Measurements from ENCODE around the gene GRWD1.

Gene GRWD1

DNA sequence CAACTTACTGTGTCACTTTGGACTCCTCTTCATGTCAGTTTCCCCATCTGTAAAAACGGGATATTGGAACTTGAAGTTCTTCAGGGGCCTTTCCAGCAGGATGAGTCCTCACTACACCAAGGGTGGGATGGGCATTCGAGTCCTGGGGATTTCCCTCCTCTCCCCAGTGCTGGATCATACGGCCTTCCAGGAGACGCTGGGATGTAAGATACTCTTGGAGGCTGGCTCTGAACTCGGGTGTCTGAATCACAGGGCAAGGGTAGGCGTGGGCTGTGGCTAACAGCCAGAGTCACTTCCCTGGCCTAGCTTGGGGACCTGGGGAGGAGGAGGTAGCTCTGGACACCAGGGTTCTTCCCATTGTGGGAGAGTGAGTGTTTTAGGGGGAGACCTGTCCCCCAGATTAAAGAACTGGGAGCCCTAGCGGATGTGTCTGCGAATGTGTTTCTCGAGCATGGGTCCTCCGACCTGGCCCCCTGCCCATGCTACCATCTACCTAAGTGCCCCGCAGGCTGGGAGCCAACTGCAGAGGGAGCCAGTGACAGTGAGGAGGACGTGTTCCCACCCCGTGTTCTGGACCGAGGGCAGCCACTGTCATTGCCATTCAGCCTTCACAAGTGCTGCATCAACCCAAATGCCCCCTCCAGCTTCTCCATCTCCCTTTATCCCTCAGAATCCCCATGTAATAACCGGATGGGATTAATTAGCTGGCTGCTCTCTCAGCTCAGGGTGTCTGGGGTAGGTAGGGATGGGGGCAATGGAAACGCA lies 21.0 kb downstream of the GRWD1 start:
- H3K9ac ChIP-seq: no peak overlapping the region

DNA sequence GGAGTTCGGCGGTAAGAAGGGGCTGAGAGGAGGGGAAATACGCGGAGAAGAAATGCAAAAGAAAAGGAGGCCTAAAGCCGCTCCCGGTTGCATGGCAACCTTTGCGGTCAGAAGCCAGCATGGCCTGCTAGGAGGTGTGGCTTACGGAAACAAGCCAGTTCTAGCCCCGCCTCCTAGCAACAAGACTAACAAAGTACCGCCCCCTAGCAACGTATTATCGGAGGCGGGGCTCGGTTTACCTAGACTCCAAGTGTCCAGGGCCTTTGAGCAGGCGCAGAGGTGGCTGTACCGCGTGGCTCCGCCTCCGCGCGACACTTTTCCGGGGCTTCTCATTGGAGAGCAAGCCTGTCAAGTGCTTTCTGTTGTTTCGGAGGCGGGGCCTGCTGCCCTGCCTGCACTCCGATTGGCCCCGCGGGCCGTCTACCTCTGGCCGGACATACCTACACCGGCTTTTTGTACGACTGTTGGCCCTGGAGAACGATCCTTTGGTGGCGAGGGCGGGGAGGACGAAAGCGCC lies 23.0 kb downstream of the GRWD1 start:
- H3K4me3 ChIP-seq (ENCODE audit: low read depth, low read length): peak overlapping the region; percentile 98
- H3K36me3 ChIP-seq (ENCODE audit: control insufficient read depth, insufficient read depth, low read length): no peaks in the 10 kb centered on the region
- peak overlapping the region; percentile 97 for H3K27ac ChIP-seq
- H3K4me2 ChIP-seq (ENCODE audit: low read length): peak overlapping the region; percentile 96
- H2AFZ ChIP-seq: peak overlapping the region; percentile 91
- H3K4me1 ChIP-seq: peaks cover 8% of the 10 kb centered on the region
- TF ChIP-seq, protein P1, sequence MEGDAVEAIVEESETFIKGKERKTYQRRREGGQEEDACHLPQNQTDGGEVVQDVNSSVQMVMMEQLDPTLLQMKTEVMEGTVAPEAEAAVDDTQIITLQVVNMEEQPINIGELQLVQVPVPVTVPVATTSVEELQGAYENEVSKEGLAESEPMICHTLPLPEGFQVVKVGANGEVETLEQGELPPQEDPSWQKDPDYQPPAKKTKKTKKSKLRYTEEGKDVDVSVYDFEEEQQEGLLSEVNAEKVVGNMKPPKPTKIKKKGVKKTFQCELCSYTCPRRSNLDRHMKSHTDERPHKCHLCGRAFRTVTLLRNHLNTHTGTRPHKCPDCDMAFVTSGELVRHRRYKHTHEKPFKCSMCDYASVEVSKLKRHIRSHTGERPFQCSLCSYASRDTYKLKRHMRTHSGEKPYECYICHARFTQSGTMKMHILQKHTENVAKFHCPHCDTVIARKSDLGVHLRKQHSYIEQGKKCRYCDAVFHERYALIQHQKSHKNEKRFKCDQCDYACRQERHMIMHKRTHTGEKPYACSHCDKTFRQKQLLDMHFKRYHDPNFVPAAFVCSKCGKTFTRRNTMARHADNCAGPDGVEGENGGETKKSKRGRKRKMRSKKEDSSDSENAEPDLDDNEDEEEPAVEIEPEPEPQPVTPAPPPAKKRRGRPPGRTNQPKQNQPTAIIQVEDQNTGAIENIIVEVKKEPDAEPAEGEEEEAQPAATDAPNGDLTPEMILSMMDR (IDR thresholded peaks at IDR 0.05): no peak
- no peaks in the 10 kb centered on the region for H3K27me3 ChIP-seq (ENCODE audit: control insufficient read depth, insufficient read depth, low read length)
- no peaks in the 10 kb centered on the region for H3K9me3 ChIP-seq (ENCODE audit: control insufficient read depth, low read length)
- H3K9ac ChIP-seq: no peak overlapping the region
- H3K79me2 ChIP-seq: peaks cover 7% of the 10 kb centered on the region

More for the DNA sequence above, 21.0 kb downstream of the GRWD1 start:
- Histone ChIP-seq H3K9me3 (ENCODE audit: control insufficient read depth, low read length) (no peaks in the 10 kb centered on the region), H2AFZ (no peak overlapping the region), H3K4me1 (no peaks in the 10 kb centered on the region), H3K4me3 (ENCODE audit: low read depth, low read length) (no peak overlapping the region), H3K4me2 (ENCODE audit: low read length) (no peak overlapping the region), H3K36me3 (ENCODE audit: control insufficient read depth, insufficient read depth, low read length) (no peaks in the 10 kb centered on the region), H3K27me3 (ENCODE audit: control insufficient read depth, insufficient read depth, low read length) (no peaks in the 10 kb centered on the region), H3K79me2 (peaks cover 7% of the 10 kb centered on the region), H3K27ac (no peak overlapping the region)
- TF ChIP-seq, protein P1 (IDR thresholded peaks at IDR 0.05): no peak

DNA sequence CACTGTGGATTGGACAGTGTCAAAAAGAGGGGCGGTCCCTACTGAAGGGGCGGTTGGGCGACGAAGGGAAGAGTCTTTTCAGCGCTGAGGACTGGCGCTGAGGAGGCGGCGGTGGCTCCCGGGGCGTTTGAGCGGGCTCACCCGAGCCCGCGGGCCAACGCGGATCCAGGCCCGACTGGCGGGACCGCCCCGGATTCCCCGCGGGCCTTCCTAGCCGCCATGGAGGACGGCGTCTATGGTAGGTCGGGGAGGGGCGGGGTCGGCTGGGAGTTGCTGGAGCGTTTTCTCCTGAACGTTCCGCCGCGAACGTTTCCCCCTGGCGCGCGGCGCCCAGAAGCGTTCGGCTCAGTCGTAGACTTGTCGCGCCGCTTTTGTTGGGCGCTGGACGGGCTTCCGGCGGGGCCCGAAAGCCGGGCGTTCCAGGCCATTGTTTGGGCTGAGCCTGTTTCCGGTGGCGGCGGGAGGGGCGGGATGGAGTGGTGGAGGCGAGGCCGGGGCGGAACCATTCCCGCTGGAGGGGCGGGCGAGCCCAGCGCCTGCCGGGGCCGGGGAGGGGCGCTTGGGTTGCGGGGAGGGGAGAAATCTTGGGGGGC lies 23.6 kb downstream of the GRWD1 start, which contains the start of gene CYTH2:
TSS of gene CYTH2 (plus strand) at position 81 of the 593 bp plus-strand sequence. CDS start at position 220, 139 bp downstream.
- TF ChIP-seq, protein P1 (IDR thresholded peaks at IDR 0.05): no peak
- peaks cover 7% of the 10 kb centered on the region for H3K79me2 ChIP-seq
- peak within 1 kb of the TSS; percentile 98 for H3K4me3 ChIP-seq (ENCODE audit: low read depth, low read length)
- H3K4me1 ChIP-seq: peaks cover 8% of the 10 kb centered on the region
- peak within 1 kb of the TSS; percentile 96 for H3K4me2 ChIP-seq (ENCODE audit: low read length)
- peak within 1 kb of the TSS; percentile 91 for H2AFZ ChIP-seq
- peak within 1 kb of the TSS; percentile 97 for H3K27ac ChIP-seq
- H3K9me3 ChIP-seq (ENCODE audit: control insufficient read depth, low read length): no peaks in the 10 kb centered on the region
- H3K27me3 ChIP-seq (ENCODE audit: control insufficient read depth, insufficient read depth, low read length): no peaks in the 10 kb centered on the region
- H3K9ac ChIP-seq: peak within 1 kb of the TSS; percentile 97
- no peaks in the 10 kb centered on the region for H3K36me3 ChIP-seq (ENCODE audit: control insufficient read depth, insufficient read depth, low read length)

DNA sequence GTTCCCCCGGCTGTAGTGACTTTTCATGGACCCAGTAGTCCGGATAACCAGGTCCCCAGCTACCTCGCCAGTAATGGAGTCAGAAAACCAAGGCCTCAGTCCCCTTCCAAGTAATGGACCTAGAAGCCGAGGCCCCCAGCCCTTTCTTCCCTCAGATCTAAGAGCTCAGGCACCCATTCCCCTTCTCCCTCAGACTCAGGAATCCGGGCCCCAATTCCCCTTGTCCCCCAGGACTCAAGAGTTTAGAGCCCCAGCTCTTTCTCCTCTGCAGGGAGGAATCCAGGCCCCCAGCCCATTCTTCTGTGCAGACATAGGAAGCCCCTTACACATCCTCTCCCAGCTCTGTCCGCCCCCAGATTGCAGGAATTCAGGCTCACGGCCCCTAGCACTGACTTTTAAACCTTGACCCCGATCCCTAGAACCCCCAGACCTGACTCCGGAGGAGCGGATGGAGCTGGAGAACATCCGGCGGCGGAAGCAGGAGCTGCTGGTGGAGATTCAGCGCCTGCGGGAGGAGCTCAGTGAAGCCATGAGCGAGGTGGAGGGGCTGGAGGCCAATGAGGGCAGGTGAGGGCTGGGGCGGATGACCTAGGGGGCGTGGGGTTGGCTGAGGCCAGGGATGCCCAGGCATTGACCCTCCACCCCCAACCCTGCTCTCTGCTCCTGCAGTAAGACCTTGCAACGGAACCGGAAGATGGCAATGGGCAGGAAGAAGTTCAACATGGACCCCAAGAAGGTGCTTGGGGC lies 24.3 kb downstream of the GRWD1 start:
- TF ChIP-seq, protein P1 (IDR thresholded peaks at IDR 0.05): no peak
- H3K4me3 ChIP-seq (ENCODE audit: low read depth, low read length): peak overlapping the region; percentile 98
- no peaks in the 10 kb centered on the region for H3K27me3 ChIP-seq (ENCODE audit: control insufficient read depth, insufficient read depth, low read length)
- H3K4me2 ChIP-seq (ENCODE audit: low read length): peak overlapping the region; percentile 70
- peak overlapping the region; percentile 97 for H3K27ac ChIP-seq
- peaks cover 7% of the 10 kb centered on the region for H3K79me2 ChIP-seq
- H3K9me3 ChIP-seq (ENCODE audit: control insufficient read depth, low read length): no peaks in the 10 kb centered on the region
- no peaks in the 10 kb centered on the region for H3K36me3 ChIP-seq (ENCODE audit: control insufficient read depth, insufficient read depth, low read length)
- no peak overlapping the region for H2AFZ ChIP-seq
- H3K4me1 ChIP-seq: peaks cover 8% of the 10 kb centered on the region
- no peak overlapping the region for H3K9ac ChIP-seq

Measured in parathyroid adenoma (tissue), 2 donors.